BE2C (cell line): ENCODE results near the gene SLAIN2.
A peak's percentile ranks its signal among the peaks of the same experiment; 100 is the strongest.

Source experiments
- DNase-seq: peaks from one replicate; pipeline ENCODE4 v3.0.0-alpha.2; 2020
- H3K27me3 ChIP-seq: fragments of 250-450 bp; sonication (Bioruptor Pico); 2 replicates; pipeline ENCODE4 v1.5.1; 2020; ENCODE audit warnings: mild to moderate bottlenecking
- H3K36me3 ChIP-seq: fragments of 250-450 bp; sonication (Bioruptor Pico); 2 replicates; pipeline ENCODE4 v1.5.1; 2020; ENCODE audit warnings: mild to moderate bottlenecking
- H3K4me1 ChIP-seq: fragments of 250-450 bp; sonication (Bioruptor Pico); 2 replicates; pipeline ENCODE4 v1.5.1; 2020
- H3K4me3 ChIP-seq: 2 replicates; pipeline ENCODE4 v1.5.1; 2011; ENCODE audit warnings: low read depth, low read length
- H3K9me3 ChIP-seq: fragments of 250-450 bp; sonication (Bioruptor Pico); 2 replicates; pipeline ENCODE4 v1.5.1; 2020
- TF ChIP-seq, protein P1 (sequence below): IDR thresholded peaks from 2 replicates; pipeline ENCODE4 v1.5.1; 2012; ENCODE audit warnings: mild to moderate bottlenecking, low read depth, low read length

SLAIN2 gene

DNA sequence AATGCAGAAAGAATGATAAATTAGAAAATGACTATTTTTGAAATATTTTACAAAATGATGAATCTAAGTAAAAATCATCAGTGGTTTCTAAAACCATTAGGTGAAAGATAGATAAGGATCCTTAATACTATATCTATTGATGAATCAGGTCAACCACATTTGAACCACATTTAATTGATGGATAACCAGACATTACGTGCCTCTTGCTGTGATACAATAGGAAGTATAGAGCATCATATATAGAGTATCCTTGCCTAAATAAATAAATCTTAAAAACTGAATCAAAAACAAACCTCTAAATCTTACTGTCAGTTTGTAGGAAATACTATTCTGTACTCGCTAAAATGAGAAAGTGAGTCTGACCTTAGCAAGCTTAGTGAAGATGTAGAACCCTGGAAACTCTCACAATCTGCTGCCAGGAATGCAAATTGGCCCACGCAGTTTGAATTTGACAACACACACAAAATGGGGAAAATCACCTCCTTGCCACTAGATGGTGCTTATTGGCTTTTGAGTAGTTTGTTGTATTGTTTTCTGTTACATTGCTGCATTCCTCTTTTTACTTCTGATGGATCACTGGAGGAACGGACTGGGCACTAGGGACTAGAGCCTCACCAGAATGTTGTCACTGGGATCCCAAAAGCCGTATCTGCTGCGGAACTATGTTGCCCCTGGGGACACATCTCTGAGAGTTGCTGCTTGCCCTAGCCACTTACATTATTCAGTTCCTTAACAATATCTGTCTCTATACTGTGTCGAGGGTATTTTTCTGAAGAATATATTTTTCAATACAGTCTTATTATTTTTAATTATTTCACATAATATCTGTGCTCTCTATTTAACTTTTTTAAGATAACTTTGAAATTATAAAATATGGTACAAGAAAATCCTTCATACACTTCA lies 25.4 kb upstream of the SLAIN2 start:
- H3K9me3 ChIP-seq, result no peaks in the 10 kb centered on the region
- no peaks in the 10 kb centered on the region for H3K4me1 ChIP-seq
- H3K36me3 ChIP-seq, result no peaks in the 10 kb centered on the region
- no peak overlapping the region for H3K4me3 ChIP-seq
- TF ChIP-seq, protein P1, sequence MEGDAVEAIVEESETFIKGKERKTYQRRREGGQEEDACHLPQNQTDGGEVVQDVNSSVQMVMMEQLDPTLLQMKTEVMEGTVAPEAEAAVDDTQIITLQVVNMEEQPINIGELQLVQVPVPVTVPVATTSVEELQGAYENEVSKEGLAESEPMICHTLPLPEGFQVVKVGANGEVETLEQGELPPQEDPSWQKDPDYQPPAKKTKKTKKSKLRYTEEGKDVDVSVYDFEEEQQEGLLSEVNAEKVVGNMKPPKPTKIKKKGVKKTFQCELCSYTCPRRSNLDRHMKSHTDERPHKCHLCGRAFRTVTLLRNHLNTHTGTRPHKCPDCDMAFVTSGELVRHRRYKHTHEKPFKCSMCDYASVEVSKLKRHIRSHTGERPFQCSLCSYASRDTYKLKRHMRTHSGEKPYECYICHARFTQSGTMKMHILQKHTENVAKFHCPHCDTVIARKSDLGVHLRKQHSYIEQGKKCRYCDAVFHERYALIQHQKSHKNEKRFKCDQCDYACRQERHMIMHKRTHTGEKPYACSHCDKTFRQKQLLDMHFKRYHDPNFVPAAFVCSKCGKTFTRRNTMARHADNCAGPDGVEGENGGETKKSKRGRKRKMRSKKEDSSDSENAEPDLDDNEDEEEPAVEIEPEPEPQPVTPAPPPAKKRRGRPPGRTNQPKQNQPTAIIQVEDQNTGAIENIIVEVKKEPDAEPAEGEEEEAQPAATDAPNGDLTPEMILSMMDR, result peak; percentile 84
- DNase-seq, result peak; percentile 41
- H3K27me3 ChIP-seq, result no peaks in the 10 kb centered on the region

DNA sequence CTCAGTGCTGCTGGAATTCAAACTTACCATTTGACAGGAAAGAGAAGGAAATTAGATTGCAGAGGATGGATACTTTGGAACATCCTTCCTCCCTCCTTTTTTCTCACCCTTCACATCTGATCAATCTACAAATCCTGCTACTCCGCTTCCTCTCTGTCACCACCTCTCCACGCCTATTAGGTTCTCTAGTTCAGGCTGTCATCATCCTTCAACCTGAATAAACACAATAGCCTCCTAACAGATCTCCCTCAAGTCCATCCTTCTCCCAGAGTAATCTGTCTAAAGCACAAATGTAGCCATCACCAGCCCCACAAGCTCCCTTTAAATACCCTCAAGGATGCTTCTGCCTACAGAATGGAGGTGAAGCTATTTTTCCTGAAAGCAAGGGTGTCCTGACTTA lies 20.0 kb upstream of the SLAIN2 start:
- Histone ChIP-seq H3K9me3 (no peaks in the 10 kb centered on the region; the same call in 1 of the 2 replicates), H3K4me1 (no peaks in the 10 kb centered on the region), H3K27me3 (no peaks in the 10 kb centered on the region), H3K4me3 (no peak overlapping the region), H3K36me3 (no peaks in the 10 kb centered on the region)
- TF ChIP-seq, protein P1, result no peak
- DNase-seq, result no peak

DNA sequence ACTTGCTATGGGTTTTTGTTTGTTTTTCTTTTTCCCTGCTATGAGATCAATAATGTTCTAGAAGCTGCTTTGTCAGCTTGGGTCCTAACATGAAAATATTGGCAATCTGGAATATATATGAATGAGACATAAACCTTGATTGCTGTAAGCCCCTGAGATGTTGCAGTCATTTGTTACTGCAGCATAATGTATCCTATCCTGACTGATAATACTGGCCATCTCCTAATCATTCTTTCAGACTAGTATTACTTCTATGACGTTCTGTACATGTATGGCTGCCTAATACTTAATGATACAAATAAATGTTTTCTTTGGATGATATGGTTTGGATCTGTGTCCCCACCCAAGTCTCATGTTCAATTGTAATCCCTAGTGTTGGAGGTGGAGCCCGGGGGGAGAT lies 19.3 kb upstream of the SLAIN2 start:
- Histone ChIP-seq H3K36me3 (no peaks in the 10 kb centered on the region), H3K4me3 (no peak overlapping the region), H3K27me3 (no peaks in the 10 kb centered on the region), H3K4me1 (no peaks in the 10 kb centered on the region), H3K9me3 (no peaks in the 10 kb centered on the region; the same call in 1 of the 2 replicates)
- DNase-seq, result no peak
- TF ChIP-seq, protein P1, result no peak

DNA sequence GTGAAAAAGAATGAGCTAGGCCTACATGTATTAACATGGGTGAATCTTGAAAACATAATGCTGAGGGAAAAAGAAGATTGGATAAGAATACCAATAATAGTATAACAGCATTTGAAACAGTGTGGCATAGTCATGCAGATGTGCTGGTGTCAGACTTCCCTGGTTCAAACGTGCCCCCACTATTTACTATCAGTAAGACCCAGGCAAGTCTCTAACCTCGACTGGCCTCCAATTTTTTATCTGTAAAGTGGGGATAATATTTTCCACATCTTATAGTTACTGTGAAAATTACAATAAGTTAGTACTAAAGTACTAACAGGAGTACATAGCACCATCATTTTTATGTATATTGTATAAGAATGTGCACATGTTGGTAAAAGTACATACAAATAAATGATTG lies 17.0 kb upstream of the SLAIN2 start:
- Histone ChIP-seq H3K4me3 (no peak overlapping the region), H3K36me3 (no peaks in the 10 kb centered on the region)
- TF ChIP-seq, protein P1, result no peak

DNA sequence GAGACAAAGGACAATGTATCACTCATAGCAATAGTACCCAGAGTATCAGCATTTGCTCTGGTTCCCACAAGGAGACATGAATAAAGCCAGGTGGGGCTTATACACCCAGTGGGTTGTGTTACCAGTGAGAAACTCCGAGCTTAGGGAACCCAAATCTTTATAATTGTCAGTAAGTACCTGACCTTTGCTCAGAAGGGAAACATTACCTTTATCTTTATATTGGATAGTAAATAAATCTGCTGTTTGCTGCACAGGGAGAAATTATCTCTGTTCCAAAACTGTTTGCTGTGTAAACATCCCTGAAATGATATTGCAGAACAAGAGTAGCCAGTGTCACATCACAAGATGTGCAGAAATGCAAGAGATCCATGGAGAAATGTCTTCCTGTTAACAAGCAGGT lies 12.1 kb upstream of the SLAIN2 start:
- no peaks in the 10 kb centered on the region for H3K36me3 ChIP-seq
- no peak for DNase-seq
- H3K4me3 ChIP-seq, result no peak overlapping the region
- no peaks in the 10 kb centered on the region for H3K9me3 ChIP-seq
- H3K4me1 ChIP-seq, result no peaks in the 10 kb centered on the region
- TF ChIP-seq, protein P1, result no peak
- H3K27me3 ChIP-seq, result no peaks in the 10 kb centered on the region

More for the DNA sequence above, 17.0 kb upstream of the SLAIN2 start:
- no peaks in the 10 kb centered on the region for H3K4me1 ChIP-seq
- no peaks in the 10 kb centered on the region for H3K27me3 ChIP-seq
- H3K9me3 ChIP-seq, result no peaks in the 10 kb centered on the region; the same call in 1 of the 2 replicates
- DNase-seq, result no peak

DNA sequence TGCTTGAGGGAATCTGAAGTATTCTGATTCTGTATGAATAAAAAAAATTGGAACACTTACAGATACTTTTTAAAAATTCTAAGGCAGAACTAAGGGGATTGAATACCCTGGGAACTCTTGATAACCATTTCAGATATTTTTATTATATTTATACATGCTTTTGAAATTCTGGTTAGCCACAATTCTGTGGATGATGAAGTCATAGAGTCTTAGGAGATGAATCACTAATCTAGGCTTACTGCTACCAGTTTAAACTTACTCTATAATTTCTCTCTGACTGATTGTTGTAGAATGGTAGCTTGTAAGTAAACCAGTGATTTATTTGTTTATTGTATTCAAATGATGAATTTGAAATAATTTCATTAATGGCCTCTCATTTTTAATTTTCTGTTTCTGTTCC lies 11.4 kb upstream of the SLAIN2 start:
- Histone ChIP-seq H3K36me3 (no peaks in the 10 kb centered on the region), H3K9me3 (no peaks in the 10 kb centered on the region), H3K4me1 (no peaks in the 10 kb centered on the region), H3K27me3 (no peaks in the 10 kb centered on the region), H3K4me3 (no peak overlapping the region)
- DNase-seq, result no peak
- TF ChIP-seq, protein P1, result no peak
